Psoas muscle (tissue), 8 donors: ENCODE results near the gene VAC14. TPM values are rescaled to one million over a fixed set of nuclear protein-coding genes. Genes with fewer than 3 reads are reported as not detected.
A peak's percentile ranks its signal among the peaks of the same experiment; 100 is the strongest.

Experiments used
- ATAC-seq, 4 donors: fragments of 200-7000 bp; cut with Tn5 transposase; one replicate each; pipeline ENCODE4 v1.9.1; 2020; ENCODE audit warnings: moderate library complexity in 3 of 4, mild to moderate bottlenecking in 2 of 4
- DNase-seq, 2 donors: peaks; one replicate each; pipeline ENCODE4 v3.0.0-alpha.2; 2020
- H3K27ac ChIP-seq: fragments of 200-600 bp; one replicate; pipeline ENCODE4 v1.8.0; 2022
- H3K27me3 ChIP-seq, 3 donors: fragments of 200-600 bp in 1 of 3; one replicate each; pipeline versions ENCODE4 v1.6.1 to v1.8.0; 2013 to 2022; ENCODE audit warnings: low read length in 2 of 3, mild to moderate bottlenecking in 2 of 3, moderate library complexity in 1 of 3; ENCODE audit not compliant: insufficient read depth in 3 of 3
- H3K36me3 ChIP-seq, 2 donors: fragments of 200-600 bp in 1 of 2; one replicate each; pipeline versions ENCODE4 v1.6.1 to v1.8.0; 2013 to 2022; ENCODE audit warnings: low read depth in 1 of 2, mild to moderate bottlenecking in 1 of 2, moderate library complexity in 1 of 2; ENCODE audit not compliant: insufficient read depth in 1 of 2
- H3K4me1 ChIP-seq: fragments of 200-600 bp; one replicate; pipeline ENCODE4 v1.8.0; 2022
- H3K4me3 ChIP-seq: fragments of 200-600 bp; one replicate; pipeline ENCODE4 v1.8.0; 2022; ENCODE audit warnings: mild to moderate bottlenecking
- H3K9me3 ChIP-seq: fragments of 200-600 bp; one replicate; pipeline ENCODE4 v1.8.0; 2022
- CTCF ChIP-seq: fragments of 200-600 bp; IDR thresholded peaks from one replicate; pipeline ENCODE4 v1.8.0; 2022; ENCODE audit warnings: antibody characterized with exemption
- WGBS, 3 donors: extraction: QIAGEN DNeasy Blood & Tissue Kit; methylation state at CpG; one replicate each; pipeline versions ENCODE4 v1.1.6 to v1.1.7; 2013; 5-methylcytosine and 5-hydroxymethylcytosine counted together
- intact Hi-C, 2 donors: fragments of 100-400 bp; cut with DNase I; formaldehyde crosslinking; loops; one replicate each; pipeline versions ENCODE4 v1.11.0 to v1.14.2; 2022
- polyA plus RNA-seq, 3 donors: library from polyadenylated mRNA; stranded (reverse); fragments of 200-250 nt; gene quantifications; one replicate each; pipeline ENCODE4 v1.2.3, GENCODE V29; 2013
- total RNA-seq, 4 donors: library from RNA; stranded (reverse); fragmentation: NEBNext Ultra II Directional in 2 of 4; extraction: Animal tissue kit (Norgen Biotek cat#: 25700) in 2 of 4; gene quantifications; one replicate each; pipeline versions ENCODE4 v1.2.1 to v1.2.4, GENCODE V29; 2021 to 2023
- donor health status: healthy with polysubstance abuse.
- donor health status: DM: no; HTN: no; CAD: no; lungs with moderate emphysema.
- donor health status: Bipolar disorder and iron deficiency.
- donor health status: healthy.
- donor health status: DM: yes; HTN: yes; CAD: no.
- donor health status: DM: no; HTN: no; CAD: no.
- donor health status: DM: no; HTN: no; CAD: no.
- donor health status: DM: yes; HTN: yes; CAD: no.

The VAC14 gene
- total and polyA plus RNA-seq, 7 donors = 19.9 to 24.3 (median 23.0) TPM

GRCh38 chr16:70795296-70795912 is 5.6 kb downstream of the VAC14 start:
- Histone ChIP-seq H3K9me3 (no peaks in the 10 kb centered on the region), H3K4me3 (no peak overlapping the region), H3K27ac (no peak overlapping the region), H3K4me1 (peaks cover 10% of the 10 kb centered on the region), H3K36me3 (no peaks in the 10 kb centered on the region), H3K27me3 (no peaks in the 10 kb centered on the region)
- ATAC-seq (no peak), DNase-seq (no peak)
- intact Hi-C loops = no loop called here
- 86 to 89% (median 89%) methylated on average over 12 of the region's 12 CpGs for WGBS, 3 donors
- TF ChIP-seq CTCF = no peak

GRCh38 chr16:70793851-70794502 is 7.0 kb downstream of the VAC14 start:
- Histone ChIP-seq H3K27ac (no peak overlapping the region), H3K4me1 (peaks cover 10% of the 10 kb centered on the region), H3K9me3 (no peaks in the 10 kb centered on the region), H3K36me3 (no peaks in the 10 kb centered on the region), H3K4me3 (no peak overlapping the region), H3K27me3 (no peaks in the 10 kb centered on the region)
- intact Hi-C loops = no loop called here
- DNase-seq (no peak), ATAC-seq (no peak)
- WGBS, 3 donors = 84 to 88% (median 88%) methylated on average over 8 of the region's 8 CpGs
- no peak for TF ChIP-seq CTCF

- Histone ChIP-seq H3K9me3 (no peaks in the 10 kb centered on the region), H3K4me1 (peaks cover 21% of the 10 kb centered on the region), H3K4me3 (no peak overlapping the region), H3K36me3 (peaks cover 0 to 5% of the 10 kb centered on the region in 2 donors), H3K27ac (no peak overlapping the region), H3K27me3 (no peaks in the 10 kb centered on the region)
- WGBS, 3 donors = 73 to 75% (median 73%) methylated on average over 8 of the region's 8 CpGs
- TF ChIP-seq CTCF = no peak
- intact Hi-C loops = no loop called here
- DNase-seq = no peak
- ATAC-seq = no peak
These were observed 10.1 kb downstream of the VAC14 start for GRCh38 chr16:70790815-70791214.

GRCh38 chr16:70789595-70790447 is 11.1 kb downstream of the VAC14 start:
- no peaks in the 10 kb centered on the region for H3K9me3 ChIP-seq
- no peaks in the 10 kb centered on the region for H3K27me3 ChIP-seq
- H3K27ac ChIP-seq = peak overlapping the region; percentile 68
- H3K4me3 ChIP-seq = no peak overlapping the region
- DNase-seq = no peak
- no peak for ATAC-seq
- peaks cover 0 to 15% of the 10 kb centered on the region in 2 donors for H3K36me3 ChIP-seq
- no peak for TF ChIP-seq CTCF
- intact Hi-C loops = no loop called here
- H3K4me1 ChIP-seq = peaks cover 21% of the 10 kb centered on the region
- WGBS, 3 donors = 73 to 83% (median 76%) methylated on average over 16 of the region's 16 CpGs
